ENCODE data around the gene TPTE.
"Not testable (repeated sequence)": the region's sequence is repeated elsewhere in the genome, so short reads cannot be mapped to it uniquely, and the experiment has no call there.

- TF ChIP-seq CTCF (IDR thresholded peaks at IDR 0.05); POLR2AphosphoS5 (IDR thresholded peaks at IDR 0.05; ENCODE audit: low read depth, low read length): not testable (repeated sequence)
Observed at GRCh38 chr21:10517904-10518303, 3.5 kb upstream of the TPTE start.

All from Panc1 (cell line).